Right lobe of liver (tissue), 6 donors: Measurements from ENCODE around the gene KDM8. TPM values are rescaled to one million over a fixed set of nuclear protein-coding genes. Genes with fewer than 3 reads are reported as not detected.

Source experiments
- ATAC-seq, 4 donors: fragments of 200-7000 bp; cut with Tn5 transposase; one replicate each; pipeline ENCODE4 v1.9.1; 2020; ENCODE audit warnings: mild to moderate bottlenecking in 4 of 4, moderate library complexity in 4 of 4
- DNase-seq, 3 donors: peaks; one replicate each; pipeline ENCODE4 v3.0.0-alpha.2; 2020
- H3K27ac ChIP-seq, 3 donors: fragments of 200-600 bp; one replicate each; pipeline ENCODE4 v1.8.0; 2022
- H3K27me3 ChIP-seq, 2 donors: fragments of 200-600 bp; one replicate each; pipeline ENCODE4 v1.8.0; 2022
- H3K36me3 ChIP-seq, 4 donors: fragments of 200-600 bp; sonication (generic) in 1 of 4; one replicate each; pipeline versions ENCODE4 v1.5.1 to v1.8.0; 2017 to 2022; ENCODE audit warnings: control low read depth in 1 of 4
- H3K4me1 ChIP-seq, 4 donors: fragments of 200-600 bp; sonication (generic) in 1 of 4; one replicate each; pipeline versions ENCODE4 v1.5.1 to v1.8.0; 2017 to 2022; ENCODE audit warnings: control low read depth in 1 of 4
- H3K4me3 ChIP-seq, 3 donors: fragments of 200-600 bp; one replicate each; pipeline ENCODE4 v1.8.0; 2022
- H3K9me3 ChIP-seq, 4 donors: fragments of 200-600 bp; sonication (generic) in 1 of 4; one replicate each; pipeline versions ENCODE4 v1.5.1 to v1.8.0; 2017 to 2022; ENCODE audit warnings: control low read depth in 1 of 4
- CTCF ChIP-seq, 4 donors: fragments of 200-600 bp in 3 of 4; fragments of 450-650 bp in 1 of 4; IDR thresholded peaks; one replicate each; pipeline versions ENCODE4 v1.5.1 to v1.8.0; 2016 to 2022; ENCODE audit warnings: antibody characterized with exemption in 4 of 4, mild to moderate bottlenecking in 2 of 4
- POLR2A ChIP-seq: fragments of 450-650 bp; IDR thresholded peaks from one replicate; pipeline ENCODE4 v1.6.1; 2017; ENCODE audit warnings: antibody characterized with exemption, mild to moderate bottlenecking
- WGBS: methylation state at CpG from one replicate; pipeline ENCODE4 v1.1.6; 2018; ENCODE audit warnings: low coverage, low lambda C conversion rate; ENCODE audit not compliant: insufficient coverage; ENCODE audit errors: missing lambda C conversion rate; 5-methylcytosine and 5-hydroxymethylcytosine counted together
- intact Hi-C, 2 donors: fragments of 100-400 bp; cut with DNase I; formaldehyde crosslinking; loops; one replicate each; pipeline versions ENCODE4 v1.11.2 to v1.14.1; 2022
- total RNA-seq, 6 experiments: library from RNA; depleted of rRNA in 2 of 6; stranded (reverse); fragments of >200 nt in 2 of 6; fragmentation: NEBNext Ultra II Directional in 3 of 6; extraction: Animal tissue kit (Norgen Biotek cat#: 25700) in 3 of 6; gene quantifications; one replicate each; pipeline versions ENCODE4 v1.1.0 to v1.2.4, GENCODE V29; 2016 to 2023
- donor health status: DM: no; HTN: yes; CAD: no.
- donor health status: DM: no; HTN: no; CAD: no.
- donor health status: DM: no; HTN: no; CAD: no.
- donor health status: DM: no; HTN: yes; CAD: no.
- donor health status: DM: no; HTN: yes; CAD: no.

The KDM8 gene
- total RNA-seq, 6 experiments from 2014 or later = 11.2 to 153 (median 66.7) TPM

GRCh38 chr16:27171584-27171983 lies 31.7 kb upstream of the KDM8 start:
- ATAC-seq (no peak), DNase-seq (no peak)
- WGBS = 53% methylated on average over 4 of the region's 4 CpGs
- H3K27ac ChIP-seq = no peak overlapping the region
- no peaks in the 10 kb centered on the region for H3K4me1 ChIP-seq
- intact Hi-C loops = loop anchor here in 1 of 2 donors (10.0 kb wide), 2 partner anchors 53 to 203 kb away; no protein-coding TSS in a partner anchor
- no peaks in the 10 kb centered on the region for H3K9me3 ChIP-seq
- H3K4me3 ChIP-seq = no peak overlapping the region
- H3K36me3 ChIP-seq = no peaks in the 10 kb centered on the region
- no peak for TF ChIP-seq POLR2A
- TF ChIP-seq CTCF (IDR thresholded peaks at IDR 0.05) = no peak
- H3K27me3 ChIP-seq = no peaks in the 10 kb centered on the region

GRCh38 chr16:27174007-27174406 lies 29.3 kb upstream of the KDM8 start:
- Histone ChIP-seq H3K27ac (no peak overlapping the region), H3K36me3 (no peaks in the 10 kb centered on the region), H3K9me3 (no peaks in the 10 kb centered on the region), H3K4me3 (no peak overlapping the region), H3K4me1 (peaks cover 0 to under 1% (median 0%) of the 10 kb centered on the region in 4 donors), H3K27me3 (no peaks in the 10 kb centered on the region)
- DNase-seq (no peak), ATAC-seq (no peak)
- 35% methylated on average over 8 of the region's 8 CpGs for WGBS
- TF ChIP-seq POLR2A (no peak), CTCF (IDR thresholded peaks at IDR 0.05) (no peak)
- intact Hi-C loops = loop anchor here in 1 of 2 donors (10.0 kb wide), 2 partner anchors 51 to 201 kb away; no protein-coding TSS in a partner anchor

GRCh38 chr16:27174798-27175197 lies 28.5 kb upstream of the KDM8 start:
- Histone ChIP-seq H3K4me3 (no peak overlapping the region), H3K27me3 (no peaks in the 10 kb centered on the region), H3K27ac (no peak overlapping the region), H3K4me1 (peaks cover 0 to 5% (median 2%) of the 10 kb centered on the region in 4 donors), H3K9me3 (no peaks in the 10 kb centered on the region), H3K36me3 (no peaks in the 10 kb centered on the region)
- intact Hi-C loops = loop anchor here in 1 of 2 donors (10.0 kb wide), 2 partner anchors 50 to 200 kb away; no protein-coding TSS in a partner anchor
- no peak for DNase-seq
- ATAC-seq = no peak
- 70% methylated on average over 5 of the region's 6 CpGs for WGBS
- no peak for TF ChIP-seq CTCF (IDR thresholded peaks at IDR 0.05)
- no peak for TF ChIP-seq POLR2A

- intact Hi-C loops = loop anchor here in 1 of 2 donors (10.0 kb wide), 2 partner anchors 49 to 199 kb away; no protein-coding TSS in a partner anchor
- no peaks in the 10 kb centered on the region for H3K27me3 ChIP-seq
- WGBS = 83% methylated on average over 3 of the region's 8 CpGs
- no peaks in the 10 kb centered on the region for H3K36me3 ChIP-seq
- TF ChIP-seq CTCF (IDR thresholded peaks at IDR 0.05) (no peak), POLR2A (no peak)
- H3K27ac ChIP-seq = no peak overlapping the region
- no peak for DNase-seq
- no peak for ATAC-seq
- no peak overlapping the region for H3K4me3 ChIP-seq
- no peaks in the 10 kb centered on the region for H3K9me3 ChIP-seq
- peaks cover 0 to 8% (median 2%) of the 10 kb centered on the region in 4 donors for H3K4me1 ChIP-seq
Observed at GRCh38 chr16:27175888-27176287, 27.4 kb upstream of the KDM8 start.
